NCI-H2196 (cell line): ENCODE results near the gene CACNA1S.

ENCODE experiments used
- DNase-seq: peaks from one replicate; lab custom pipeline; 2025; ENCODE audit not compliant: unreplicated experiment; lab: John Stamatoyannopoulos, UW

CACNA1S gene

GRCh38 chr1:200991097-200991614 is 121.1 kb downstream of the CACNA1S start:
- DNase-seq, result no peak

DNA sequence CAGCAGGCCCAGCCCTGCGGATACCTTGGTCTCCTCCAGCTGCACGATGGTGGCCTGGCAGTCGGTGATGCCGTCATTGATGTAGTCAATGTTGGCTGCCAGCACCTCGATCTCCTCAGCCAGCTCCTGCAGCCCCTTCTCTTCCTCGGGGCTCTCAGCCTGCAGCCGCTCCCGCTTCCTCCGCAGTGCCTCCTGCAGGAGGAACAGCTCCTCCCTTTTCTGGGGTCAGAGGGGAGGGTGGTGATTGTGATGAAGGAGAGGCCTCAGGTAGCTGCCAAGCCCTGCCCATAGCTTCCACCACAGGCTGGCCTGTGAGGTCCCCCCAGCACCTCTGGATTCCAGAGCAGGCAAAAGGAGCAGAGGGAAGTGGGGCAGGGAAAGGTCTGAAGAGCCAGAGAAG is 122.1 kb downstream of the CACNA1S start:
- no peak for DNase-seq
